NCI-H748 (cell line): Measurements from ENCODE around the gene IER3IP1.
"Not testable (repeated sequence)": the region's sequence is repeated elsewhere in the genome, so short reads cannot be mapped to it uniquely, and the experiment has no call there.

Source experiments
- DNase-seq: peaks from one replicate; lab custom pipeline; 2025; ENCODE audit not compliant: unreplicated experiment; lab: John Stamatoyannopoulos, UW

Gene IER3IP1

GRCh38 chr18:47175898-47176575, at the start of gene IER3IP1:
Gene IER3IP1 (minus strand): TSS chr18:47176364. CDS start chr18:47176277, 87 bp downstream.
- DNase-seq, result peak; percentile 95

- peak; percentile 78 for DNase-seq
Measured at GRCh38 chr18:47215554-47216138, 39.5 kb upstream of the IER3IP1 start.

GRCh38 chr18:47209171-47209570, 33.0 kb upstream of the IER3IP1 start:
- no peak for DNase-seq

GRCh38 chr18:47206945-47207637, 30.9 kb upstream of the IER3IP1 start:
- no peak for DNase-seq

GRCh38 chr18:47204908-47205522, 28.9 kb upstream of the IER3IP1 start:
- peak; percentile 50 for DNase-seq

- no peak for DNase-seq
Measured at GRCh38 chr18:47203626-47204464, 27.7 kb upstream of the IER3IP1 start.

- DNase-seq, result not testable (repeated sequence)
Measured at GRCh38 chr18:47195961-47196360, 19.8 kb upstream of the IER3IP1 start.

- no peak for DNase-seq
Measured at GRCh38 chr18:47191961-47192360, 15.8 kb upstream of the IER3IP1 start.

- no peak for DNase-seq
Measured at GRCh38 chr18:47187721-47188120, 11.6 kb upstream of the IER3IP1 start.

GRCh38 chr18:47184419-47185050, 8.4 kb upstream of the IER3IP1 start:
- DNase-seq, result peak; percentile 44

- not testable (repeated sequence) for DNase-seq
Measured at GRCh38 chr18:47182156-47182555, 6.0 kb upstream of the IER3IP1 start.

GRCh38 chr18:47180765-47181164, 4.6 kb upstream of the IER3IP1 start:
- DNase-seq, result no peak

GRCh38 chr18:47179520-47179919, 3.4 kb upstream of the IER3IP1 start:
- DNase-seq, result peak; percentile 28

GRCh38 chr18:47175283-47175897, 774 bp downstream of the IER3IP1 start:
- peak; percentile 48 for DNase-seq

GRCh38 chr18:47174545-47175116, 1.5 kb downstream of the IER3IP1 start:
- DNase-seq, result peak; percentile 45

GRCh38 chr18:47172476-47172875, 3.7 kb downstream of the IER3IP1 start:
- DNase-seq, result no peak

GRCh38 chr18:47168913-47169312, 7.3 kb downstream of the IER3IP1 start:
- no peak for DNase-seq

- DNase-seq, result no peak
Measured at GRCh38 chr18:47168509-47168908, 7.7 kb downstream of the IER3IP1 start.

GRCh38 chr18:47166294-47166693, 9.9 kb downstream of the IER3IP1 start:
- DNase-seq, result no peak

- no peak for DNase-seq
Measured at GRCh38 chr18:47163241-47163640, 12.9 kb downstream of the IER3IP1 start.
